GM18508 (cell line): ENCODE results near the gene FAM107B.

Experiments used
- ATAC-seq: cut with Tn5 transposase; IDR thresholded peaks from one replicate; pipeline ENCODE4 v1.9.1; 2021; ENCODE audit warnings: moderate number of reproducible peaks; ENCODE audit not compliant: insufficient read depth, unreplicated experiment

FAM107B gene

GRCh38 chr10:14527915-14528314, 246.8 kb downstream of the FAM107B start:
- ATAC-seq: no peak

GRCh38 chr10:14527134-14527844, 247.4 kb downstream of the FAM107B start:
- ATAC-seq: no peak

- no peak for ATAC-seq
Observed at GRCh38 chr10:14526326-14526725, 248.4 kb downstream of the FAM107B start.

- ATAC-seq: no peak
Observed at GRCh38 chr10:14524691-14525324, 249.9 kb downstream of the FAM107B start.

GRCh38 chr10:14523286-14523685, 251.4 kb downstream of the FAM107B start:
- no peak for ATAC-seq

GRCh38 chr10:14519785-14520184, 254.9 kb downstream of the FAM107B start:
- no peak for ATAC-seq

- ATAC-seq: no peak
Observed at GRCh38 chr10:14518149-14518548, 256.5 kb downstream of the FAM107B start.

GRCh38 chr10:14513123-14513522, 261.6 kb downstream of the FAM107B start:
- no peak for ATAC-seq

- no peak for ATAC-seq
Observed at GRCh38 chr10:14510346-14510745, 264.4 kb downstream of the FAM107B start.

GRCh38 chr10:14508725-14509124, 266.0 kb downstream of the FAM107B start:
- ATAC-seq: no peak

- no peak for ATAC-seq
Observed at GRCh38 chr10:14507781-14508180, 266.9 kb downstream of the FAM107B start.

- ATAC-seq: no peak
Observed at GRCh38 chr10:14507176-14507575, 267.5 kb downstream of the FAM107B start.

- no peak for ATAC-seq
Observed at GRCh38 chr10:14502431-14502830, 272.3 kb downstream of the FAM107B start.

GRCh38 chr10:14500172-14500765, 274.4 kb downstream of the FAM107B start:
- ATAC-seq: no peak

- ATAC-seq: no peak
Observed at GRCh38 chr10:14499601-14499904, 275.1 kb downstream of the FAM107B start.

GRCh38 chr10:14498326-14498725, 276.4 kb downstream of the FAM107B start:
- no peak for ATAC-seq

GRCh38 chr10:14491811-14492210, 282.9 kb downstream of the FAM107B start:
- no peak for ATAC-seq

GRCh38 chr10:14489522-14490177, 285.0 kb downstream of the FAM107B start:
- no peak for ATAC-seq

- no peak for ATAC-seq
Observed at GRCh38 chr10:14487488-14487883, 287.2 kb downstream of the FAM107B start.

- no peak for ATAC-seq
Observed at GRCh38 chr10:14486777-14487487, 287.8 kb downstream of the FAM107B start.

- no peak for ATAC-seq
Observed at GRCh38 chr10:14485986-14486385, 288.7 kb downstream of the FAM107B start.
